Panc1 (cell line): ENCODE results near the gene DST.

Source experiments
- CTCF ChIP-seq: fragments of 450-650 bp; IDR thresholded peaks from 2 replicates; pipeline ENCODE4 v1.5.1; 2017; ENCODE audit warnings: mild to moderate bottlenecking
- TF ChIP-seq, protein P1 (sequence below), 2 experiments: IDR thresholded peaks; 2 replicates each; pipeline ENCODE4 v1.6.1; 2011 to 2012; ENCODE audit warnings: low read depth in 2 of 2, control low read depth in 1 of 2, low read length in 1 of 2, mild to moderate bottlenecking in 1 of 2, moderate library complexity in 1 of 2; ENCODE audit not compliant: insufficient read depth in 1 of 2

DNA sequence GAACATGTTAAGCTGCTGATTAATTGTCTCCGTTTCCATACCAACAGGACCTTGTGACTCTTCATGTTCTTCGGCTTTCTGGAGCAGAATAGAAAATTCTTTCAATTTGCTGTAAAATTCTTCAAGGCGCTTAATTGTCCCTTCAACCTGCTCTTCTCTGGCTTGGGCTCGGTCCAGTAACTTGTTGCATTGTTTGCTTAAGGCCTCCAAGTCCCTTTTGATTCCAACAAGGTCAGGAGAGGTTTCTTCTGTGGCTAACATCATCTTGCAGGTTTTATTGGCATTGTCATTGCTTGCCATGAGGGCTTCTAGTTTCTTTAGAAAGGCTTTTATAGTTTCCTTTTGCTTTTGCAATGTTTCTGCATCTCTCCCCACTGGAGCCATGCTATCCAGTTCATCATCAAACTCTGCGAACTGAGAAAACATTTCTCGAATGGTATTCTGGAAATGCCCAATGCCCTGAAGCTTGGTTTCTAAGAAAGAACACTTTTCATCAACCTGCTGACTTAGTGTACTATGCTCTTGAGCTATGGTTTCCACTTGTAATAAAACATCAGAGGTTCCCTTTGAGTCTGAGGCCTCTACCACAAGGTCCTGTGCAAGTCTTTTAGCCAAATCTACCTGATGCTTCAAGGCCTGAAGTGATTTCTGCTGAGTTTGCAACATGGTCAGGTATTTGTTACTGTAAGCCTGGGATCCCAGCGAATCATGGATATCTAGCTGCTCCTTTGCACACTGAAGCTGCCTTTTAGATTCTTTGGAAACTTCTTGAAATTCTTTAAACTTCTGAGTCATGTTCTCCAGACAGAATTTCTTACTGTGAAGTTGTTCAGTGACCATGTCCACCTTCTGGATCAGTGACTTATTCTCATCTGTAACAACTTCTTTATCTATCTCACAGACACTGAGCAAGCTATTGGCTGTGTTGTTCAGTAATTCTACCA lies 90.2 kb downstream of the DST start:
- no peak for TF ChIP-seq CTCF
- TF ChIP-seq, protein P1, sequence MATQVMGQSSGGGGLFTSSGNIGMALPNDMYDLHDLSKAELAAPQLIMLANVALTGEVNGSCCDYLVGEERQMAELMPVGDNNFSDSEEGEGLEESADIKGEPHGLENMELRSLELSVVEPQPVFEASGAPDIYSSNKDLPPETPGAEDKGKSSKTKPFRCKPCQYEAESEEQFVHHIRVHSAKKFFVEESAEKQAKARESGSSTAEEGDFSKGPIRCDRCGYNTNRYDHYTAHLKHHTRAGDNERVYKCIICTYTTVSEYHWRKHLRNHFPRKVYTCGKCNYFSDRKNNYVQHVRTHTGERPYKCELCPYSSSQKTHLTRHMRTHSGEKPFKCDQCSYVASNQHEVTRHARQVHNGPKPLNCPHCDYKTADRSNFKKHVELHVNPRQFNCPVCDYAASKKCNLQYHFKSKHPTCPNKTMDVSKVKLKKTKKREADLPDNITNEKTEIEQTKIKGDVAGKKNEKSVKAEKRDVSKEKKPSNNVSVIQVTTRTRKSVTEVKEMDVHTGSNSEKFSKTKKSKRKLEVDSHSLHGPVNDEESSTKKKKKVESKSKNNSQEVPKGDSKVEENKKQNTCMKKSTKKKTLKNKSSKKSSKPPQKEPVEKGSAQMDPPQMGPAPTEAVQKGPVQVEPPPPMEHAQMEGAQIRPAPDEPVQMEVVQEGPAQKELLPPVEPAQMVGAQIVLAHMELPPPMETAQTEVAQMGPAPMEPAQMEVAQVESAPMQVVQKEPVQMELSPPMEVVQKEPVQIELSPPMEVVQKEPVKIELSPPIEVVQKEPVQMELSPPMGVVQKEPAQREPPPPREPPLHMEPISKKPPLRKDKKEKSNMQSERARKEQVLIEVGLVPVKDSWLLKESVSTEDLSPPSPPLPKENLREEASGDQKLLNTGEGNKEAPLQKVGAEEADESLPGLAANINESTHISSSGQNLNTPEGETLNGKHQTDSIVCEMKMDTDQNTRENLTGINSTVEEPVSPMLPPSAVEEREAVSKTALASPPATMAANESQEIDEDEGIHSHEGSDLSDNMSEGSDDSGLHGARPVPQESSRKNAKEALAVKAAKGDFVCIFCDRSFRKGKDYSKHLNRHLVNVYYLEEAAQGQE (IDR thresholded peaks at IDR 0.05; ENCODE audit: insufficient read depth in 1 of 2, low read depth in 2 of 2, low read length in 1 of 2): no peak
